H4 (cell line): Measurements from ENCODE around the gene PCSK5. TPM values are rescaled to one million over a fixed set of nuclear protein-coding genes. Genes with fewer than 3 reads are reported as not detected.

Experiments used
- DNase-seq: peaks from one replicate; pipeline ENCODE4 v3.0.0-alpha.2; 2015; ENCODE audit warnings: low spot score
- total RNA-seq: library from RNA; depleted of rRNA; stranded (reverse); fragments of >200 nt; shearing (Covaris generic); gene quantifications from 2 replicates; pipeline ENCODE4 v1.2.3, GENCODE V29; 2014

PCSK5 gene
- total RNA-seq, 1 experiment from 2014 or later, result 2.4 TPM

GRCh38 chr9:75921391-75922127 is 31.1 kb downstream of the PCSK5 start:
- no peak for DNase-seq

- no peak for DNase-seq
These were observed 35.9 kb downstream of the PCSK5 start for GRCh38 chr9:75926385-75926784.

GRCh38 chr9:75927356-75927755 is 36.9 kb downstream of the PCSK5 start:
- DNase-seq, result no peak

GRCh38 chr9:75930190-75930589 is 39.7 kb downstream of the PCSK5 start:
- no peak for DNase-seq

GRCh38 chr9:75930730-75931321 is 40.4 kb downstream of the PCSK5 start:
- DNase-seq, result no peak

- no peak for DNase-seq
These were observed 43.5 kb downstream of the PCSK5 start for GRCh38 chr9:75933982-75934381.

GRCh38 chr9:75935591-75935990 is 45.1 kb downstream of the PCSK5 start:
- DNase-seq, result no peak

- DNase-seq, result no peak
These were observed 47.2 kb downstream of the PCSK5 start for GRCh38 chr9:75937521-75938258.

- no peak for DNase-seq
These were observed 48.5 kb downstream of the PCSK5 start for GRCh38 chr9:75938946-75939345.

- no peak for DNase-seq
These were observed 49.2 kb downstream of the PCSK5 start for GRCh38 chr9:75939536-75940111.

- no peak for DNase-seq
These were observed 50.6 kb downstream of the PCSK5 start for GRCh38 chr9:75941066-75941465.

- no peak for DNase-seq
These were observed 51.3 kb downstream of the PCSK5 start for GRCh38 chr9:75941577-75942311.

- no peak for DNase-seq
These were observed 56.3 kb downstream of the PCSK5 start for GRCh38 chr9:75946766-75947165.

GRCh38 chr9:75947233-75947632 is 56.8 kb downstream of the PCSK5 start:
- no peak for DNase-seq

GRCh38 chr9:75950998-75951397 is 60.5 kb downstream of the PCSK5 start:
- DNase-seq, result no peak

- no peak for DNase-seq
These were observed 62.7 kb downstream of the PCSK5 start for GRCh38 chr9:75953218-75953617.

- DNase-seq, result no peak
These were observed 65.7 kb downstream of the PCSK5 start for GRCh38 chr9:75956161-75956560.

- DNase-seq, result no peak
These were observed 66.6 kb downstream of the PCSK5 start for GRCh38 chr9:75957116-75957515.

- DNase-seq, result no peak
These were observed 67.8 kb downstream of the PCSK5 start for GRCh38 chr9:75958226-75958625.

- DNase-seq, result no peak
These were observed 70.1 kb downstream of the PCSK5 start for GRCh38 chr9:75960551-75960950.

- no peak for DNase-seq
These were observed 71.7 kb downstream of the PCSK5 start for GRCh38 chr9:75962013-75962661.
